NCI-H2171 treated with DMSO at 0.1 percent for 48 hours (cell line): ENCODE data around the gene ZNF181.
"Not testable (repeated sequence)": the region's sequence is repeated elsewhere in the genome, so short reads cannot be mapped to it uniquely, and the experiment has no call there.

Source experiments
- DNase-seq: peaks from one replicate; lab custom pipeline; 2025; lab: John Stamatoyannopoulos, UW

The ZNF181 gene

DNA sequence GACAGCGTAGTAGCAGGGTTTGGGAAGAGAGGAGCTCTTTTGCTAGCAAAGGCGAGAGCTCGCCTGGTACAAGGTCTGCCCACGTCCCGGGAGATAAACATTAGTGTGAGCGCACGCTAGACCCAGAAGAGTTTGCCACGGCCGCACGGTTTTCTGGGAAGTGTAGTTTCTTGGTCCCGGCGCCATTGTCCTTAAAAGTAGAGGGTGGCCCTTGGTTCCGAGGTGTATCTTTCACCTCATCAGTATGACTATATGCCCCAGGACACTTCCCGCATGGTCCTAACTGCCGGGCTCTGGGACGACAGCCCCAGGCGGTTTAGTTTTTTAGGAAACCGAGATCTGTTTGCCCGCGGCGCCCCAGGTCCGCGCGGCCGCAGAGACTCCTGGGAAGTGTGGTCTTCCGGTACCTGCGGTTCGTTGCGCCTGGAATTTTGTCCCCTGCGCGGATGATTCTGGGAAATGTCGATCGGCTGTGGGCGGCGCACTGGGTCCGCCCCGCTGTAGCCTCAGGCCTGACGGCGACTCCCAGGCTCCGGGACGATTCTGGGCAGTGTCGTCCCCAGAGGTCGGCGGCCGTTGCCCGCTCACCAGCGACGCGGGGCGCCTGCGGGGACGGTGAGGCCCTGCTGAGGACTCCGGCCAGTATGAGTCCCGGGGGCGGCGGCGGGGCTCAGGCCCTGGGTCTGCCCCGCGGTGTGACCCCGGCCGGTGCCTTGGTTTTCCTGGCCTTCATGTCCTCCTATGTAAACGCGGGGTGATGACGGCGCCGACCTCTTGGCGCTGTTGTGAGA, at the start of gene ZNF181:
Gene ZNF181 (plus strand): TSS at position 498 of the 791 bp plus-strand sequence. CDS start 795 bp downstream, outside the sequence.
- DNase-seq, result peak; percentile 89

- not testable (repeated sequence) for DNase-seq
These were observed 48.8 kb upstream of the ZNF181 start for GRCh38 chr19:34685266-34685665.

DNA sequence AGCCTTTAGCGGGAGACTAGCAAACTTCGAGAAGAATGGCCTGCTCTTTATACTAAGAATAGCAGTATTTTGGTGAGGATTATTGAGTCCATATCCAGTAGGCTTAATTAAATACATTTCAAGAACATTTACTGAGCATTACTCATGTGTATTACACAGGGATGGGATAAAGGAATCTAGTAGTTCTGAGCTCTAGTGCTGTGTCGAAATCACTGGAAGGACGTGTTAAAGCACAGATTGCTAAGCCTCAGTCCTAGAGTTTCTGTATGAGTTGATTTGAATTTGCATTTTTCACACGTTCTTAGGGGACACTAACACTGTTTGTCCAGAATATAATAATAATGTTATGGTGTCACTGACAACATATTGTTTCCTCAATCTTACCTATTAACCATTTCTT, 47.6 kb upstream of the ZNF181 start:
- DNase-seq, result no peak

DNA sequence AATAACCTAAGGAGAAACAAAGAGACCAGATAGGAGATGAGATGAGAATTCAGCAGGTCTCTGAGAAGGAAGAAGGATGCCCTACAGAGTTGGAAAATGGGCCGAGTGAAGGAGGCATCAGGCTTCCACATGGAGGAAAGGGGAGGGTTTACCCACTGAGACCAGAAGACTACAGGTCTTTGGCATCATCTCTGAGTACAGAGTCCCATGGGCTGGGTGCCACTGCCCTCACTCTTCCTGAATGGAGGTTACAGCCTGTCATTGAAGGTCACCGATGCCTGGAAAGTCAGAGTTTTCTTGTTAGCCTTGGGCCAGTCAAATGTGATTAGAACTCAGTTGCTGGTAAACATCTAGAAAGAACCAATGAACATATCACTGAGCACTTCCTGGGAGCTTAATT, 46.7 kb upstream of the ZNF181 start:
- no peak for DNase-seq

GRCh38 chr19:34688592-34688991, 45.5 kb upstream of the ZNF181 start:
- no peak for DNase-seq

DNA sequence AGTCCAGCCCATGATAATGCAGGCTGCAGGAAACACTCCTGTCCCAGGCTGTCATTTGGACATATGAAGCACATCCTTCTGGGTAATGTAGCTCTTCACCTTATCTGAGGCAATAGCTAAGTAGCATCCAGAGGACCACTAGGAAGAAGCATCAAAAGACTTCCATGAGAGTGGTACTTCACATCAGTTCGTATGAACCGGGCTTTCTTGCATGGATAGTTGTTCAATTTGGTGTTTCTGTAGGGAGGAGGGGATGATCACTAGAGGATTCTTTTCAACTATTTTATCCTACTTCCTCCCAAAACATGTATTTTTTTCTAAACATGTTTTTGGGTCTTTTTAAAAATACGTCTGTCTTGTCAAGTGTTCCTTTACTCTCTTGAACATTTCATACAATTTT, 43.7 kb upstream of the ZNF181 start:
- DNase-seq, result no peak

DNA sequence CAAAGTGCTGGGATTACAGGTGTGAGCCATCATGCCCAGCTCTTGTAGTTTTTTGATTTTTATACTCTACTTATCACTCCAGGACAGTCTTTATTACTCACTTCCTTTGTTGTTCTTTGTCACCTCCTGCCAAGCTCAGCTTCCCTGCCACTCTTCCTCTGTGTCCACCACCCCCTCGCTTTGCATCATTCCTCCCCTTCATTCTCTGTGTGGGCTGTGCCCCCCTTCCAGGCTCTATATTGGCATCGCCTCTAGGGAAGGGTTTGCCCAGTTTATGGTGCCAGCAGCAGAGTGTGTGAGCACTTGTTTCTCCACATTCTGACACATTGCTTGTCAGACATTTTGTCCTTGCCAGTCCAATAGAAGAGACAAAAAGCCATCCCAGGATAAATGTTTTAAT, 41.5 kb upstream of the ZNF181 start:
- no peak for DNase-seq

GRCh38 chr19:34707661-34708060, 26.4 kb upstream of the ZNF181 start:
- no peak for DNase-seq

GRCh38 chr19:34711890-34712289, 22.2 kb upstream of the ZNF181 start:
- DNase-seq, result no peak

DNA sequence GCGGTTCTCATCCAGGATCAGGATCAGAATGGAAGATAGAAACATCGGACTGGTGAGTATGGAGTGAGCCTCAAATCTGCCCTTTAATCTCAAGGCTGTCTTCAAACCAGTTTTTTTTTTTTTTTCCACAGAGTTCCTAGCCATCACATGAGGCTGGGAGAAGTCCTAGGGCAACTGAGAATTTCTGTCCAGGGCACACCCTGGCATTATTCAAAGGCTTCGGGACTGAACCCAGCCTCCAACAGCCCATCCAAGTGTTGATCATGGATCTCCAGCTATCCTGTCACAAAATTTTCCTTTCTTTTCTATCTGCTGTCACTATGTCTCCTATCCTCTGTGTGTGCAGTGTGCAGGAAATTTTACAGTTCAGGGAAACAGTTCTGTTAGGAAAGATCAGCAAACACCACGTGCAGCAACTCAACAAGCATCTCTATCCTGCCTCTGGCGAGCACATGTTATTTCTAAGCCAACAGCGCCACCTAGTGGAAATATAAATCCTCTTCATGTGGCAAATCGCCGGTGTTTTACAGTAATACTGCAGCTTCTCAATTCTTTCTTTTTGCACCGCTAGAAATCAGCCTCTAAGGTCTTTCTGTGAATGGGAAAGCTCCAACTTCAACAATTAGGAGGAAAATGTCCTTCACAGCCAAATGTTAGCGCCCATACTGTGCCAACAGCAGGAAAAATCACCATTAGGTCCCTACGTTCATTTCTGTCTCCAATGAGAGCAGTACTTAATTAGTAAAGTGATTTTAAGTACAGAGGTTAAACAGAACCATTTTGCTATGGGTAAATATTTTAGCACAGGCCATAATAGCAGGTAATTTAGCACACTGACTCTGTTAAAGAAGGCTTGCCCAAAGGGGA, 21.4 kb upstream of the ZNF181 start:
- peak; percentile 81 for DNase-seq

DNA sequence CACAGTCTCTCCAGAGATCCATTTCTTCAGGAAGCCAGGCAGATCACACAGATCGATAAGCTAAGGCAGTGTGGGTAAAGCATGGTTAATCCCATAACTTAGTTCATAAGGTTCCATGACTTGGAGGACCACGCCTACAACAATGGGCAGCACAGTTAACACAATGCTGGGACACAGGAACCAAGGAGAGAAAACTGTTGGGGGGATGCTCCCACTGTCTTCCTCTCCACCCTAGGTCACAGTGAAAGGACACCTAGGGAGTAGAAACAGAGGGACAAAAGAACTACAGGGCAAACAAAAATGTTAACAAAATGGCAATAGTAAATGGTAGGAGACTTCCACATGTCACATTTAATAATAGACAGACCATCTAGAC, 20.8 kb upstream of the ZNF181 start:
- DNase-seq, result no peak

DNA sequence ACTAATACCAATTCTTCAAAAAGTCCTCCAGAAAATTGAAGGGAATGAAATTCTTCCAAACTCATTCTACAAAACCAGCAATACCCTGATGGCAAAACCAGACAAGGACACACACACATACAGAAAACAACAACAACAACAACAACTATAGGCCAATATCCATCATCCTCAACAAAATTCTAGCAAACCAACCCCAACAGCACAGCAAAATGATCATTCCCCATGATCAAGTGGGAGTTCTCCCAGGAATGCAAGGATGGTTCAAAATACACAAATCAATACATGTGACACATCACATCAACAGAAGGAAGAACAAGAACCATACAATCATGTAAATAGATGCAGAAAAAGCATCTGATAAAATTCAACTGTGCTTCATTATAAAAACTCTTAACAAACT, 18.7 kb upstream of the ZNF181 start:
- no peak for DNase-seq

GRCh38 chr19:34722353-34722752, 11.7 kb upstream of the ZNF181 start:
- no peak for DNase-seq

DNA sequence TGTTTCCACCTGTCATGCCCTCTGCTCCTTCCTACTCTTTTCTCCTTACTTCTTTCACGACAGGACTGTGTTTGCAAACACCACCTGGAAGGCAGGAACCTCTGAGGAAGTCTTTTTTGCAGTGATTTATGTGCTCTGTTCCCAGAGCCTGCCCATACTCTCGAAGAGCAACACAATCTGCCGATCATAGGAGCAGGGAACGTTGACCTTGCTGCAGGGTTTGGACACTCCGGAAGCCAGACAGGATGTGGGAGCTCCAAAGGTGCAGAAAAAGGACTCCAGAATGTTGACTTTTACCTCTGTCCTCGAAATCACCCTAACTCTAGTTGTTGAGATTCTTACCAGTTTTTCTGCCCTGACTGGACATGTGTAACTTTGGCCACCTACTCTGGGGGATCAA, 8.6 kb upstream of the ZNF181 start:
- no peak for DNase-seq

DNA sequence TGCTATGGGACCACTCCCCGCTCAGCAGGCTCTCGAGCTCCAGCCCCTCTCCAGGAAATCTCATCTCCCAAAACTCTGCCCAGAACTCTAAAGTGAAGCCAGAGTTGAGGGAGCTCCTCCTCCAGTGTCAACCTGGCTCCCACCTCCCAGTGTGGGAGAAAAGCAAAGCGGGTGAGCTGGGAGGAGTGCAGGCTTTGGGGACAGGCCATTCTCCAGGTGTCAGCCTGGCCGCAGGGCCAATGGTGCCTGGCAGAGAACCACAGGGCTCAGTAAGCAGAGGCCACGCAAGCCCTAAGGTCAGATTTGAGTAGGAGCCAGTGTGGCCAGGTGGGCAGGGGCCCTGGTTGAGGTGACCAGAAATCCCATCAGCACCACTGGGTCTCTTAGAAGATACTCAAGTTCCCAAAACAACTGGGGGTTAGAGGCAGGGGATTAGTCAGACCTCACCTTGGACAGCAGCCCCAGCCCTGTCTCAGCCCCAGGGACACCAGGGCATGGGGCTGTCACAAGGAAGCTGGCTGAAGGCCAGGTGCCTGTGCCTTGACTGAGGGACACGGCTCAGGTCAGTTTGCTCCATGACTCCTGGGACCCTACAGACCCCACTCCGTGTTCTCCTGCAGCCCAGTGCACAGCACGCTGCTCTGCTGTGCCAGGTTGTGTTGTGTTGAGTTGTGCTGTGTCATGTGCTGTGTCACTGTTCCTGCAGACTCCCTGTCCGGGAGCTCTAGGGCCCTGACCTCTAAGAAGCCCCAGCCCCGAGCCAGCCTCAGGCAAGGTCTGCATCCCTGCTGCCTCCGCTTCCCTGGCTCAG, 2.8 kb upstream of the ZNF181 start:
- no peak for DNase-seq

DNA sequence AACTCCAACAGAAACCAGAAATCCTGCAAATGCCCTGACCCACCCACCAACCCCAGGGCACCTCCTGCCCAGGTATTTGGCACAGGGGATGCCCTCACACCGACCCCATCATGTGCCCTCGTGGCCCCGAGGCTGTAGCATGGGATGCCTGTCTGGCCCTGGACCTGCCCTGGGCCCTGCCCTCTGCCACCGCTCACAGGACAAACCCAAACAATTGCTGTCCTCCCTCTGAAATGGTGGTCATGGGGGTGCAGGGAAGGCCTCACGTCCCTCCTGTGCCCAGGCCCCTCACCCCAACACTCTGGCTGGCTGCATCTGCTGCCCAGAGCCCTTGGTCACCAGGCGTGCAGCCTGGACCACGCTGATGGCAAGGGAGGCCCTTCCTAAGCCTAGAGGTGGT, 2.1 kb upstream of the ZNF181 start:
- DNase-seq, result no peak

DNA sequence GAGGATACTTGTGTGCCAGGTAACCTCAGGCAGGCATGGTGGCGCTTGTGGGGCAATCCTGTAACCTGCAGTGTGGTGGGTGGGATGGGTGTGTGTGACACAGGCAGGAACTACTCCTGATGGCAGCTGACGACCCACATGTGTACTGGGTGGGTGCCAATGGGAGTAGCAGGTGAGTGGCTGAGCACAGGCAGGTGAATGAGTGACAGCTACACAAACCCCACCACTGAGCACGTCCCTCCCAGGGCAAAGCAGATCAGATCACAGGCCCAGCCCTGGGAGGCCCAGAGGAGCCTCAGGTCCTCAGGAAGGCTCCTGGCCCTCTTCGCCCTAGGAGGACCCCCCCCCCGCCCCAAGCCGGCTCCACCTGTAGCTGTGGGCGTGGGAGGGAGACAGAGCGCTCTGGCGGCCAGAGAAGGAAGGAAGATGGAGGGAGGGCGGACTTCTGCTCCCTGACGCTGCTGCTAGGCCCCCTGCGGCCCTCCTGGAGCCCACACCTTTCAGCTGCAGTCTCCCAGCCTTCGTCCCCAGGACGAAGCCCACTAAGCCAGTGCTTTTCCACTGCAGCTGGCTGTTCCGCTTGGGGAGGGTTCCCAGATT, 1.3 kb upstream of the ZNF181 start:
- DNase-seq, result no peak

GRCh38 chr19:34733266-34733745, 737 bp upstream of the ZNF181 start:
- peak; percentile 81 for DNase-seq

GRCh38 chr19:34734537-34735103, 577 bp downstream of the ZNF181 start:
- DNase-seq, result peak; percentile 89

DNA sequence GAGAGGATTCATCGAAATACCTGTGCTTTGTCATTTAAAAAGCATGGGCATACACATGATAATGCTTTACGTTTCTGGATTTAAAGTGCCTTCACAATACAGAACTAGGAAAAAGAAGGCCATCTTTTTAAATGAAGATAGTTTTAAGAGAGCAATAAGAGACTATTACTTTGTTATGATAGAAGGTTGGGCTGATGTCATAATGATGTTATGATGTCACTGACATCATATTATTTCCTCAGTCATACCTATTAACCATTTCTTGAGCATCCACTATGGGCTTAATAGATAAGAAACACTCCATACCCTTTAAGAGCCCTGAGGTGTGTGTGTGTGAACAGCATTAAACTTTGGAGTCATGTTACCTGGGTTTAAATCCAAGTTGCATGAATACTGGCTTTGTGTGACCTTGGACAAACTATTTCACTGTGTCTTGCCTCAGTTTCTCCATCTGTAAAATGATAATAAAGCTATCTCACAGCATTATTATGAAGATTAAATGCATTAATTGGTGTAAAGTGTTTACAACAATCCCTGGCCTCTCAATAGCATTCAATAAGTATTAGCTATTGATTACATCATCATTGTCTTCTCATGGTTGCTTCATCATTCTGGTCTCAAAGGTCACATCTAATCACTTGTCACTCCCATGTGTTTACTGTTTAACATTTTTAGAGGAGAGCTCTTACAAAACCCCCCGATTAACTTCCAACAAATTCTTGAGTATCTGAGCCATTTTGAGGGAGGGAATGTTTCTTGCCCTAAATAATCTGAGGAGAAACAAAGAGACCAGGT, 11.1 kb downstream of the ZNF181 start:
- DNase-seq, result no peak

GRCh38 chr19:34757441-34757840, 23.4 kb downstream of the ZNF181 start:
- DNase-seq, result no peak
